Adrenal gland (tissue), 12 donors: ENCODE measurements around the gene MATN1. TPM values are rescaled to one million over a fixed set of nuclear protein-coding genes. Genes with fewer than 3 reads are reported as not detected.

Experiments
- DNase-seq, 7 donors: peaks; one replicate each; pipeline ENCODE4 v3.0.0-alpha.2; 2019 to 2020
- H3K27ac ChIP-seq, 5 donors: fragments of 200-600 bp; sonication (generic) in 4 of 5; 1 replicate in 3 of 5; 2 replicates in 2 of 5; pipeline versions ENCODE4 v1.5.1 to v1.8.0; 2016 to 2020; ENCODE audit warnings: mild to moderate bottlenecking in 1 of 5
- H3K27me3 ChIP-seq: fragments of 200-600 bp; 2 replicates; pipeline ENCODE4 v1.8.0; 2021
- H3K36me3 ChIP-seq, 2 donors: fragments of 200-600 bp; replicated peaks in 1 of 2; 1 replicate in 1 of 2; 2 replicates in 1 of 2; pipeline versions ENCODE4 v1.5.1 to v1.8.0; 2018 to 2022
- H3K4me1 ChIP-seq, 2 donors: fragments of 200-600 bp; replicated peaks in 1 of 2; 1 replicate in 1 of 2; 2 replicates in 1 of 2; pipeline versions ENCODE4 v1.5.1 to v1.8.0; 2018 to 2021
- H3K4me3 ChIP-seq, 4 donors: fragments of 200-600 bp; sonication (generic) in 3 of 4; one replicate each; pipeline ENCODE4 v1.5.1; 2016 to 2018
- H3K9me3 ChIP-seq, 3 donors: fragments of 200-600 bp; sonication (generic) in 1 of 3; replicated peaks in 1 of 3; 1 replicate in 2 of 3; 2 replicates in 1 of 3; pipeline versions ENCODE4 v1.5.1 to v1.8.0; 2016 to 2021
- CTCF ChIP-seq, 6 experiments: fragments of 450-650 bp in 4 of 6; fragments of 200-600 bp in 2 of 6; sonication (generic) in 1 of 6; IDR thresholded peaks; 1 replicate in 5 of 6; 2 replicates in 1 of 6; pipeline versions ENCODE4 v1.5.1 to v1.8.0; 2016 to 2021; ENCODE audit warnings: antibody characterized with exemption in 6 of 6, mild to moderate bottlenecking in 2 of 6, moderate library complexity in 1 of 6
- POLR2A ChIP-seq, 2 donors: fragments of 450-650 bp; IDR thresholded peaks; one replicate each; pipeline ENCODE4 v1.6.1; 2017; ENCODE audit warnings: antibody characterized with exemption in 2 of 2, mild to moderate bottlenecking in 2 of 2, moderate library complexity in 1 of 2
- WGBS, 4 donors: extraction: QIAGEN DNeasy Blood & Tissue Kit in 2 of 4; methylation state at CpG; one replicate each; pipeline versions ENCODE4 v1.1.5 to v1.1.7; 2013 to 2017; 5-methylcytosine and 5-hydroxymethylcytosine counted together
- intact Hi-C, 2 donors: fragments of 100-400 bp; cut with DNase I; formaldehyde crosslinking; loops; one replicate each; pipeline versions ENCODE4 v1.14.1 to v1.15.0; 2022 to 2023
- polyA plus RNA-seq, 3 donors: library from polyadenylated mRNA; stranded (reverse); fragments of 200-250 nt in 2 of 3; fragments of 350-450 nt in 1 of 3; fragmentation: Illumina TruSeq in 1 of 3; extraction: RNeasy Lipid Tissue Mini Kit (QIAGEN cat#74804) in 1 of 3; gene quantifications; one replicate each; pipeline ENCODE4 v1.2.3, GENCODE V29; 2013 to 2014
- total RNA-seq, 9 donors: library from RNA; depleted of rRNA in 4 of 9; stranded (reverse); fragments of >200 nt in 4 of 9; fragments of 120-200 nt in 1 of 9; fragmentation: NEBNext Ultra II Directional in 1 of 9; extraction: Animal tissue kit (Norgen Biotek cat#: 25700) in 1 of 9; gene quantifications; one replicate each; pipeline versions ENCODE4 v1.1.0 to v1.2.4, GENCODE V29; 2013 to 2023
- donor health status: healthy with polysubstance abuse.
- donor health status: Bipolar disorder and iron deficiency.
- donor health status: DM: yes; HTN: yes; CAD: no.
- donor health status: DM: no; HTN: no; CAD: no.
- donor health status: DM: no; HTN: no; CAD: no.
- donor health status: DM: yes; HTN: yes; CAD: no.

MATN1 gene
- total and polyA plus RNA-seq, 12 donors = 0.05 to 0.55 (median 0.18) TPM; not detected in 6

GRCh38 chr1:30756545-30757351 is 33.4 kb upstream of the MATN1 start:
- intact Hi-C loops = no loop called here
- TF ChIP-seq CTCF (IDR thresholded peaks at IDR 0.05) = no peak
- TF ChIP-seq POLR2A (IDR thresholded peaks at IDR 0.05) = peak; percentile 37 to 73

GRCh38 chr1:30756206-30756544 is 32.8 kb upstream of the MATN1 start:
- Histone ChIP-seq H3K4me3 (peak overlapping the region in 1 of 4 donors; percentile 39), H3K36me3 (no peaks in the 10 kb centered on the region), H3K9me3 (no peaks in the 10 kb centered on the region), H3K27me3 (no peaks in the 10 kb centered on the region), H3K27ac (peak overlapping the region in 3 of 5 donors; percentile 6 to 94 (median 78)), H3K4me1 (no peaks in the 10 kb centered on the region)
- intact Hi-C loops = no loop called here
- no peak for DNase-seq
- no peak for TF ChIP-seq CTCF (IDR thresholded peaks at IDR 0.05)
- WGBS, 4 donors = 72 to 81% (median 74%) methylated on average over 4 of the region's 4 CpGs

More at GRCh38 chr1:30756545-30757351, 33.4 kb upstream of the MATN1 start:
- Histone ChIP-seq H3K27me3 (no peaks in the 10 kb centered on the region), H3K4me1 (peaks cover 0 to 4% of the 10 kb centered on the region in 2 donors), H3K27ac (peak overlapping the region; percentile 33 to 94 (median 76)), H3K4me3 (peak overlapping the region in 1 of 4 donors; percentile 49), H3K36me3 (no peaks in the 10 kb centered on the region), H3K9me3 (no peaks in the 10 kb centered on the region)
- 46 to 65% (median 54%) methylated on average over 9 to 17 of the region's 17 CpGs for WGBS, 4 donors
- DNase-seq = peak; percentile 45 to 86 (median 77)

- H3K27ac ChIP-seq = peak overlapping the region in 3 of 5 donors; percentile 6 to 94 (median 78)
- H3K4me1 ChIP-seq = no peaks in the 10 kb centered on the region
- no peaks in the 10 kb centered on the region for H3K36me3 ChIP-seq
- intact Hi-C loops = no loop called here
- 75 to 87% (median 79%) methylated on average over 4 of the region's 4 CpGs for WGBS, 4 donors
- no peak for DNase-seq
- H3K9me3 ChIP-seq = no peaks in the 10 kb centered on the region
- H3K4me3 ChIP-seq = peak overlapping the region in 1 of 4 donors; percentile 39
- TF ChIP-seq CTCF (IDR thresholded peaks at IDR 0.05) (no peak), POLR2A (IDR thresholded peaks at IDR 0.05) (no peak)
- H3K27me3 ChIP-seq = no peaks in the 10 kb centered on the region
Measured at GRCh38 chr1:30755746-30756145, 32.4 kb upstream of the MATN1 start.

- peak overlapping the region in 1 of 4 donors; percentile 39 for H3K4me3 ChIP-seq
- no peak for TF ChIP-seq POLR2A (IDR thresholded peaks at IDR 0.05)
- no peak for TF ChIP-seq CTCF (IDR thresholded peaks at IDR 0.05)
- no peak for DNase-seq
- H3K4me1 ChIP-seq = no peaks in the 10 kb centered on the region
- no peaks in the 10 kb centered on the region for H3K27me3 ChIP-seq
- H3K36me3 ChIP-seq = no peaks in the 10 kb centered on the region
- peak overlapping the region in 2 of 5 donors; percentile 78 to 94 for H3K27ac ChIP-seq
- intact Hi-C loops = no loop called here
- 79 to 95% (median 86%) methylated on average over 6 of the region's 6 CpGs for WGBS, 4 donors
- no peaks in the 10 kb centered on the region for H3K9me3 ChIP-seq
Measured at GRCh38 chr1:30755334-30755733, 31.9 kb upstream of the MATN1 start.
